ENCODE measurements around the gene GSC2.

DNA sequence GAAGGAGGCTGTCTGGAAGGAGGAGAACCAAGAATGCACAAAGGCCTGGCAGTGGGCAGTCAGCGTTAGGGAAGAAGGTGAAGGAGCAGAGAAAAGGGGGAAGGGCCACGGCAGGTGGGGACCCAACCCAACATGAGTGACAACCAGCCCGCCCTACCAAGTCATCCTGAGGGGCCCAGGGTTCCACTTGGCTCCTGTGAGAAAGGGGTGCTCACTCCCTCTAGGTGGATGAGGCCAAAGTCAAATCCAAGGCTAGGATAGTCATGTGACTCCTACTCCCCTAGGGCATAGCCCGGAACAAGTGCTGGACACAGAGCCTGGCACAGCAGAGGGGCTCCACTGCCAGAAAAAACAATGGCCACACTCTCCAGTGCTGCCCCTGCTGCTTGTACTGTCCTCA lies 25.7 kb downstream of the GSC2 start:
- TF ChIP-seq CTCF (IDR thresholded peaks at IDR 0.05) = no peak
- no peak for TF ChIP-seq POLR2A (IDR thresholded peaks at IDR 0.05)

Data from right lobe of liver (tissue), 4 donors.